Stimulated activated naive CD8-positive, alpha-beta T cell treated with anti-CD3 and anti-CD28 coated beads, Interleukin-15, amount 100 ng/mL, for 72 hours (primary cell): ENCODE data around the gene BMPR2.
A peak's percentile ranks its signal among the peaks of the same experiment; 100 is the strongest.
"Not testable (repeated sequence)": the region's sequence is repeated elsewhere in the genome, so short reads cannot be mapped to it uniquely, and the experiment has no call there.

Experiments
- ATAC-seq: fragments of 150-1000 bp; cut with Tn5 transposase; 2 replicates; pipeline ENCODE4 v1.10.0; 2021; ENCODE audit warnings: mild to moderate bottlenecking, moderate library complexity
- DNase-seq, 2 donors: peaks; one replicate each; pipeline ENCODE4 v3.0.0; 2021 to 2022
- H3K27ac Mint-ChIP-seq, 2 donors: one replicate each; pipeline ENCODE4 v1.8.0; 2022; ENCODE audit warnings: mild to moderate bottlenecking in 2 of 2, mixed read lengths in 2 of 2, moderate library complexity in 2 of 2
- H3K27me3 Mint-ChIP-seq: one replicate; pipeline ENCODE4 v1.8.0; 2022; ENCODE audit warnings: mixed read lengths
- H3K4me1 Mint-ChIP-seq: one replicate; pipeline ENCODE4 v1.8.0; 2022; ENCODE audit warnings: mild to moderate bottlenecking, mixed read lengths
- H3K4me3 Mint-ChIP-seq, 2 donors: one replicate each; pipeline ENCODE4 v1.8.0; 2022; ENCODE audit warnings: mild to moderate bottlenecking in 2 of 2, mixed read lengths in 2 of 2, moderate library complexity in 1 of 2
- H3K9me3 Mint-ChIP-seq, 2 donors: one replicate each; pipeline ENCODE4 v1.8.0; 2022; ENCODE audit warnings: mixed read lengths in 2 of 2

The BMPR2 gene

GRCh38 chr2:202519453-202519852, 143.3 kb downstream of the BMPR2 start:
- H3K4me3 Mint-ChIP-seq, result no peak overlapping the region
- ATAC-seq, result no peak
- no peak for DNase-seq

GRCh38 chr2:202521470-202521869, 145.3 kb downstream of the BMPR2 start:
- Mint-ChIP-seq H3K27ac (no peak overlapping the region), H3K4me3 (no peak overlapping the region), H3K4me1 (no peaks in the 10 kb centered on the region), H3K9me3 (no peaks in the 10 kb centered on the region), H3K27me3 (no peaks in the 10 kb centered on the region)
- ATAC-seq (no peak), DNase-seq (no peak)

More at GRCh38 chr2:202519453-202519852, 143.3 kb downstream of the BMPR2 start:
- Mint-ChIP-seq H3K9me3 (no peaks in the 10 kb centered on the region), H3K4me1 (no peaks in the 10 kb centered on the region), H3K27ac (no peak overlapping the region), H3K27me3 (no peaks in the 10 kb centered on the region)

GRCh38 chr2:202529389-202529788, 153.3 kb downstream of the BMPR2 start:
- Mint-ChIP-seq H3K4me3 (no peak overlapping the region), H3K4me1 (peaks cover 18% of the 10 kb centered on the region), H3K27me3 (no peaks in the 10 kb centered on the region), H3K9me3 (no peaks in the 10 kb centered on the region), H3K27ac (no peak overlapping the region)
- no peak for ATAC-seq
- no peak for DNase-seq

GRCh38 chr2:202530038-202530437, 153.9 kb downstream of the BMPR2 start:
- ATAC-seq, result peak; percentile 79
- no peaks in the 10 kb centered on the region for H3K9me3 Mint-ChIP-seq
- peaks cover 18% of the 10 kb centered on the region for H3K4me1 Mint-ChIP-seq
- peak overlapping the region in 1 of 2 donors; percentile 33 for H3K4me3 Mint-ChIP-seq
- no peak overlapping the region for H3K27ac Mint-ChIP-seq
- DNase-seq, result no peak
- H3K27me3 Mint-ChIP-seq, result no peaks in the 10 kb centered on the region

GRCh38 chr2:202535290-202535689, 159.2 kb downstream of the BMPR2 start:
- H3K27ac Mint-ChIP-seq, H3K4me1 Mint-ChIP-seq, H3K27me3 Mint-ChIP-seq, DNase-seq, ATAC-seq, H3K4me3 Mint-ChIP-seq, H3K9me3 Mint-ChIP-seq: not testable (repeated sequence)

- no peaks in the 10 kb centered on the region for H3K9me3 Mint-ChIP-seq
- no peak for DNase-seq
These were observed 165.0 kb downstream of the BMPR2 start for GRCh38 chr2:202541137-202541536.

GRCh38 chr2:202542142-202542541, 166.0 kb downstream of the BMPR2 start:
- Mint-ChIP-seq H3K27ac (no peak overlapping the region), H3K27me3 (no peaks in the 10 kb centered on the region), H3K4me3 (no peak overlapping the region), H3K4me1 (no peaks in the 10 kb centered on the region), H3K9me3 (no peaks in the 10 kb centered on the region)
- ATAC-seq (no peak), DNase-seq (no peak)

More at GRCh38 chr2:202541137-202541536, 165.0 kb downstream of the BMPR2 start:
- Mint-ChIP-seq H3K4me3 (no peak overlapping the region), H3K27ac (no peak overlapping the region), H3K4me1 (no peaks in the 10 kb centered on the region), H3K27me3 (no peaks in the 10 kb centered on the region)
- no peak for ATAC-seq

- Mint-ChIP-seq H3K4me1 (no peaks in the 10 kb centered on the region), H3K27me3 (no peaks in the 10 kb centered on the region), H3K4me3 (no peak overlapping the region), H3K9me3 (no peaks in the 10 kb centered on the region), H3K27ac (no peak overlapping the region)
- no peak for DNase-seq
- peak; percentile 73 for ATAC-seq
These were observed 169.4 kb downstream of the BMPR2 start for GRCh38 chr2:202545523-202545922.

GRCh38 chr2:202545931-202546330, 169.8 kb downstream of the BMPR2 start:
- Mint-ChIP-seq H3K9me3 (no peaks in the 10 kb centered on the region), H3K4me1 (no peaks in the 10 kb centered on the region), H3K4me3 (no peak overlapping the region), H3K27me3 (no peaks in the 10 kb centered on the region), H3K27ac (no peak overlapping the region)
- ATAC-seq, result no peak
- no peak for DNase-seq

GRCh38 chr2:202546499-202547141, 170.5 kb downstream of the BMPR2 start:
- DNase-seq, ATAC-seq, H3K27ac Mint-ChIP-seq, H3K27me3 Mint-ChIP-seq, H3K9me3 Mint-ChIP-seq, H3K4me3 Mint-ChIP-seq, H3K4me1 Mint-ChIP-seq: not testable (repeated sequence)

GRCh38 chr2:202548240-202548639, 172.1 kb downstream of the BMPR2 start:
- no peak for DNase-seq
- Mint-ChIP-seq H3K4me1 (no peaks in the 10 kb centered on the region), H3K27ac (no peak overlapping the region), H3K9me3 (no peaks in the 10 kb centered on the region), H3K4me3 (no peak overlapping the region), H3K27me3 (no peaks in the 10 kb centered on the region)
- ATAC-seq, result no peak

- not testable (repeated sequence) for H3K27me3 Mint-ChIP-seq, DNase-seq, H3K4me1 Mint-ChIP-seq, H3K9me3 Mint-ChIP-seq, ATAC-seq, H3K27ac Mint-ChIP-seq, H3K4me3 Mint-ChIP-seq
These were observed 174.9 kb downstream of the BMPR2 start for GRCh38 chr2:202551000-202551399.

- H3K27me3 Mint-ChIP-seq, result no peaks in the 10 kb centered on the region
- H3K4me3 Mint-ChIP-seq, result no peak overlapping the region
- ATAC-seq (peak; percentile 84), DNase-seq (peak in 1 of 2 donors; percentile 45)
- H3K9me3 Mint-ChIP-seq, result no peaks in the 10 kb centered on the region
- H3K27ac Mint-ChIP-seq, result no peak overlapping the region
- H3K4me1 Mint-ChIP-seq, result peaks cover 19% of the 10 kb centered on the region
These were observed 179.2 kb downstream of the BMPR2 start for GRCh38 chr2:202555356-202555755.

GRCh38 chr2:202560200-202560599, 184.1 kb downstream of the BMPR2 start:
- DNase-seq (no peak), ATAC-seq (no peak)
- no peak overlapping the region for H3K4me3 Mint-ChIP-seq
- H3K27me3 Mint-ChIP-seq, result no peaks in the 10 kb centered on the region
- no peaks in the 10 kb centered on the region for H3K9me3 Mint-ChIP-seq
- H3K27ac Mint-ChIP-seq, result no peak overlapping the region
- H3K4me1 Mint-ChIP-seq, result peaks cover 17% of the 10 kb centered on the region

- Mint-ChIP-seq H3K4me1 (peaks cover 6% of the 10 kb centered on the region), H3K27me3 (no peaks in the 10 kb centered on the region), H3K9me3 (no peaks in the 10 kb centered on the region), H3K4me3 (no peak overlapping the region), H3K27ac (no peak overlapping the region)
- ATAC-seq, result no peak
- DNase-seq, result no peak
These were observed 188.1 kb downstream of the BMPR2 start for GRCh38 chr2:202564226-202564625.

- DNase-seq (no peak), ATAC-seq (no peak)
- H3K9me3 Mint-ChIP-seq, result no peaks in the 10 kb centered on the region
- no peak overlapping the region for H3K4me3 Mint-ChIP-seq
- no peak overlapping the region for H3K27ac Mint-ChIP-seq
- H3K27me3 Mint-ChIP-seq, result no peaks in the 10 kb centered on the region
- H3K4me1 Mint-ChIP-seq, result no peaks in the 10 kb centered on the region
These were observed 190.2 kb downstream of the BMPR2 start for GRCh38 chr2:202566286-202566685.

- Mint-ChIP-seq H3K27me3 (no peaks in the 10 kb centered on the region), H3K9me3 (no peaks in the 10 kb centered on the region), H3K4me1 (no peaks in the 10 kb centered on the region), H3K27ac (peak overlapping the region in 1 of 2 donors; percentile 37), H3K4me3 (no peak overlapping the region)
- DNase-seq (no peak), ATAC-seq (no peak)
These were observed 198.4 kb downstream of the BMPR2 start for GRCh38 chr2:202574541-202574940.
